Cardiac fibroblast (primary cell): ENCODE measurements around the gene DTD1.

Source experiments
- DNase-seq, 2 donors: peaks; one replicate each; pipeline versions ENCODE4 v3.0.0 to v3.0.0-alpha.2; 2010; ENCODE audit warnings: low read depth in 2 of 2
- H3K4me3 ChIP-seq, 2 donors: replicated peaks in 1 of 2; 1 replicate in 1 of 2; 2 replicates in 1 of 2; pipeline ENCODE4 v1.5.1; 2011; ENCODE audit warnings: low read depth in 2 of 2, low read length in 2 of 2, mild to moderate bottlenecking in 2 of 2, moderate library complexity in 1 of 2
- TF ChIP-seq, protein P1 (sequence below): IDR thresholded peaks from one replicate; pipeline ENCODE4 v1.5.1; 2011; ENCODE audit warnings: low read depth, mild to moderate bottlenecking, low read length, inconsistent platforms

The DTD1 gene

DNA sequence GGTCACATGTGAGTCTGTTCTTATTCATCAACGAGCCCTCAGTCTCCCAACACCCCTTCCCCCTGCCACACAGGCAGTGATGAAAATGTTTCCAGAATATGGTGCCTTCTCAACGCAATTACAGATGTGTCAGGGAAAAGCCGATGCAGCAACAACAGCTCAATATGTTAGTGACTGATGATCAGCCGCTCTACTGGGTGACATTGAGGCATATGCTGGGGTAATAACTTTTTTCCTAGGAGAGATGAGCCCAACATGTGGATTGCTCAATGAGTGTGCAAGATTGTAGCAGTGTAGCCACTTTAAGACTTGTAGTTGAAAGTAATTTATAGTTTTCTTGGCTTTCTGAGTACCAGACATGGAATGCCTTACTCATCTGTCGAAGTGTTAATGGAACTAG lies 49.4 kb downstream of the DTD1 start:
- no peak for DNase-seq
- TF ChIP-seq, protein P1, sequence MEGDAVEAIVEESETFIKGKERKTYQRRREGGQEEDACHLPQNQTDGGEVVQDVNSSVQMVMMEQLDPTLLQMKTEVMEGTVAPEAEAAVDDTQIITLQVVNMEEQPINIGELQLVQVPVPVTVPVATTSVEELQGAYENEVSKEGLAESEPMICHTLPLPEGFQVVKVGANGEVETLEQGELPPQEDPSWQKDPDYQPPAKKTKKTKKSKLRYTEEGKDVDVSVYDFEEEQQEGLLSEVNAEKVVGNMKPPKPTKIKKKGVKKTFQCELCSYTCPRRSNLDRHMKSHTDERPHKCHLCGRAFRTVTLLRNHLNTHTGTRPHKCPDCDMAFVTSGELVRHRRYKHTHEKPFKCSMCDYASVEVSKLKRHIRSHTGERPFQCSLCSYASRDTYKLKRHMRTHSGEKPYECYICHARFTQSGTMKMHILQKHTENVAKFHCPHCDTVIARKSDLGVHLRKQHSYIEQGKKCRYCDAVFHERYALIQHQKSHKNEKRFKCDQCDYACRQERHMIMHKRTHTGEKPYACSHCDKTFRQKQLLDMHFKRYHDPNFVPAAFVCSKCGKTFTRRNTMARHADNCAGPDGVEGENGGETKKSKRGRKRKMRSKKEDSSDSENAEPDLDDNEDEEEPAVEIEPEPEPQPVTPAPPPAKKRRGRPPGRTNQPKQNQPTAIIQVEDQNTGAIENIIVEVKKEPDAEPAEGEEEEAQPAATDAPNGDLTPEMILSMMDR: no peak
- H3K4me3 ChIP-seq: no peak overlapping the region

DNA sequence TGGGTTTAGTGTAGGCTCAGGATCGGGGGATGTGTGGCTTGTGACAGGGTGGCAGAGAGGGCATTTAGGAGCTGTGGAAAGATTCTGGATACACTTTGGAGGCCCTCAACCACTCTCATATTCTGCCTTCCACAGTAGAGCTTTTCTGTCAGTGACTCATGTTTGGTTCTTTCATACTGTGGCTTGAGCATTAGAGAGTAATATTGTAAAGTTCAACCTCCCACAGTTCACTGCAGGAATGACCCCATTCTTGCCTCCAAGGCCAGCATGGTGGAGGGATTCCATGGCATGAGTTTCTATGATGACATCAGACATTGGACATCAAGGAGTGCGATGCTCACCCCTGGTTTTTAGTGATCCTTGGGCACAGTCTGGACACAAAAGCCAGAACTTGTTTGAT lies 50.9 kb downstream of the DTD1 start:
- no peak for DNase-seq
- TF ChIP-seq, protein P1: no peak
- H3K4me3 ChIP-seq: no peak overlapping the region

DNA sequence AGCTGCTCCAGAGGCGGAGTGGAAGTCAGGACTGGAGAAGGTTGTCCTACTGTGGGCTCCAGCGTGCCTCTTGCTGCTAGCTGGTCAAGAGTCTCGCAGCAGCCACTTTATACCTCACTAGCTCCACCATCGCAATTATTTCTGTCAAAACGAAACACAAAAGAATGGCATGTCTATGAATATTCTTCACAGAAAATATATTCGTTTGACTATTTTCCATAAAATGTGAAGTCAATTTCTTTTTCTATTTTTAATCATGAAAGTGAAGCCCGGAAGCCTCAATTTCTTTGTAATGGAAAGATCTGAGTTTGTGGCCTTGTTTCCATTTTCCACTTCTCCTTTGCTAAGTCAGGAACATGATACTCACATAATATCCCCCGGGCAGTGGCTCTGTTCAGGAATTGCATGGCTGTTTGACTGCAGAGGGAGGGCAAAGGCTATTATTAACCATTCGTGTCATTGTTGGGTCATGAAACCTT lies 51.7 kb downstream of the DTD1 start:
- DNase-seq: no peak
- TF ChIP-seq, protein P1: no peak
- H3K4me3 ChIP-seq: no peak overlapping the region

DNA sequence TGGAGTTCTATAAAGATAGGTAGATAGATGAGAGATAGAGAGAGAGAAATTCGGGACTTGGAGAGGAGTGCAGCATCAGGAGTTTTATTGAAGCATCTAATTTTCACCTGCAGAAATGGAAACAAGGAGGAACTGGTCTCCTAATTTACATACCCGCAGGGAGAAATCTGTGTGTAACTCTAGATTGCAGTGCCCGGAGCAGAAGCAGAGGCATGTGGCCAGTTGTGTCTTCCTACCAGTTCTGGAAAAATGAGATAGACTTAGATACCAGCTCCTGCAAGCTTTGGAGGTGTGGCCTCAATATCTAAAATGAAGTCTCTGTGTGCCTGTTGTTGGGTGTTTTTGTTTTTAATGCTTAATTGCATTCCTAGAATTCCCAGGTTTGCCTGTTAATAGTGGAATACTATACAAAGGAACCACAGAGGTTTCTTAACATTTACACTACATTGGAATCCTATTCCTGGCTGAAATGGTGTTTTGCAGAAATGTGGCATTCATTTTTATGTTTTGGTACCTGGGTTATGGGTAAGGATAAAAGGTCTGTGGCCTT lies 57.4 kb downstream of the DTD1 start:
- TF ChIP-seq, protein P1: no peak
- no peak overlapping the region for H3K4me3 ChIP-seq
- no peak for DNase-seq

DNA sequence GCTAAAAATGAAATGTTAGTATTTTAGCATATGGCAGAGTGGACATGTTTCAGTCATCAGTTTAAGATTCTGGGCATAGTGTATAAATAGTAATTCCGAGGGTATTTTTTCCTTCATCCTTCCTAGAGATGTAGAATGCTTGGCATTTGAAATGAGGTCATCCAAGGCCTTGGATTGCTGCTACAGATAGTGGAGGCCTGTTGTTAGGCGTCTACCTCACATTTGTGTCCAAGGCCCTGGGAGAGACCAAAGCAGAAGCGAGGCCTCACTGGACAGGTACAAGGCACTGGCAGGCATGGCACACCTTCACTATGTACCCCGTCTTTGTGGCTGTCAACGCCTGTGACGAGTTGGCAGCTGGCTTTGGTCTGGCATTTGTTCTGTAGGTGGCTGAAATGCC lies 58.0 kb downstream of the DTD1 start:
- DNase-seq: no peak
- no peak overlapping the region for H3K4me3 ChIP-seq
- TF ChIP-seq, protein P1: no peak

DNA sequence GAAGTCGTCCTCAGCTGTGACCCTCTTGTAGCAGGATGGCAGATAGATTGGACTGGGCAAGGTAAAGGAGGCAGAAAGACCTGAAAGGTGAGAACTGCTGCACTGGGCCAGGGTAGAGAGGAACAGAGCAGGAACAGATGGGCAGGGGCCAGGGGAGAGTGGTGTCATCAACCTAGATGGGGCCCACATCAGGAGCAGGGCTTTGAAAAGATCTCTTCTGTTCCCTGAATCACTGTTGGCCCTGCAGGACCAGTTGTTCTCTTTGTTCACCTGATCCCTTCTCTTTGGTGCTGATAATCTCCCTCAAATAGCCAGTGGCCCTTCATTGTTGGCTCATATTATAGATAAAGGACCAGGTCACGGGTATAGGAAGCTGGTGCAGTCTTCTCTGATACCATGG lies 59.9 kb downstream of the DTD1 start:
- TF ChIP-seq, protein P1: no peak
- H3K4me3 ChIP-seq: no peak overlapping the region
- no peak for DNase-seq

DNA sequence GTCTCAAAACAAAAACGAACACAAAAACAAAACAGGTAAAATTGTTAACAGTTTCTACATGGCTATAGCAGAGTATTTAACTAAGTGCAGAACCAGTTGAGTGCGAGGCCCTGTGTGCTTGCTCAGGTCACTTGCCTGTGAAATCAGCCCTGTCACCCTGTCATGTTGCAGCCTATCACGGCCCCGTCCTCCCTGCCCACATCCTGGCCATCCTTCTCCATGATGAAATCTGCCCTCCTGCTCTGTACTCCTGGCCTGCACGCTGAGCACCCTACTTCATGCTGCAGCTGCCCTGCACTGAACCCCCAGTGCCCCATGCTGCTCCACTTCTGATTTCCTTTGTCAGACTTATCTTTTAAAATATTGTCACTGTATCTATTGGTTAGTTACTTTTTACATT lies 62.4 kb downstream of the DTD1 start:
- no peak overlapping the region for H3K4me3 ChIP-seq
- no peak for DNase-seq
- TF ChIP-seq, protein P1: no peak
